Esophagus (tissue), 2 donors: ENCODE measurements around the gene RASGRP4. TPM values are rescaled to one million over a fixed set of nuclear protein-coding genes. Genes with fewer than 3 reads are reported as not detected.
"Not testable (repeated sequence)": the region's sequence is repeated elsewhere in the genome, so short reads cannot be mapped to it uniquely, and the experiment has no call there.

Experiments
- H3K27ac ChIP-seq, 2 donors: one replicate each; pipeline ENCODE4 v1.5.1; 2013; ENCODE audit warnings: low read depth in 2 of 2, mild to moderate bottlenecking in 2 of 2, inconsistent platforms in 1 of 2, low read length in 1 of 2, moderate library complexity in 1 of 2
- H3K27me3 ChIP-seq, 2 donors: one replicate each; pipeline ENCODE4 v1.6.1; 2013; ENCODE audit warnings: low read length in 2 of 2, control low read depth in 1 of 2, mild to moderate bottlenecking in 1 of 2; ENCODE audit not compliant: insufficient read depth in 2 of 2, control insufficient read depth in 1 of 2
- H3K36me3 ChIP-seq, 2 donors: one replicate each; pipeline ENCODE4 v1.6.1; 2013; ENCODE audit warnings: low read length in 1 of 2; ENCODE audit not compliant: control insufficient read depth in 2 of 2, insufficient read depth in 2 of 2
- H3K4me1 ChIP-seq, 2 donors: one replicate each; pipeline ENCODE4 v1.6.1; 2013; ENCODE audit warnings: low read length in 1 of 2; ENCODE audit not compliant: control insufficient read depth in 2 of 2, insufficient read depth in 2 of 2
- H3K4me3 ChIP-seq, 2 donors: one replicate each; pipeline ENCODE4 v1.5.1; 2013; ENCODE audit warnings: low read length in 2 of 2, mild to moderate bottlenecking in 2 of 2, low read depth in 1 of 2, moderate library complexity in 1 of 2
- H3K9me3 ChIP-seq, 2 donors: one replicate each; pipeline ENCODE4 v1.6.1; 2013; ENCODE audit warnings: mild to moderate bottlenecking in 2 of 2, low read depth in 1 of 2, low read length in 1 of 2, moderate library complexity in 1 of 2; ENCODE audit not compliant: control insufficient read depth in 2 of 2, insufficient read depth in 1 of 2
- WGBS, 2 donors: extraction: QIAGEN DNeasy Blood & Tissue Kit; methylation state at CpG; one replicate each; pipeline ENCODE4 v1.1.7; 2013; 5-methylcytosine and 5-hydroxymethylcytosine counted together
- polyA plus RNA-seq, 2 donors: library from polyadenylated mRNA; stranded (reverse); fragments of 200-250 nt; gene quantifications; one replicate each; pipeline ENCODE4 v1.2.3, GENCODE V29; 2013
- donor health status: healthy with polysubstance abuse.
- donor health status: Bipolar disorder and iron deficiency.

RASGRP4 gene
- polyA plus RNA-seq, 2 donors, result 0.24 to 0.35 TPM

DNA sequence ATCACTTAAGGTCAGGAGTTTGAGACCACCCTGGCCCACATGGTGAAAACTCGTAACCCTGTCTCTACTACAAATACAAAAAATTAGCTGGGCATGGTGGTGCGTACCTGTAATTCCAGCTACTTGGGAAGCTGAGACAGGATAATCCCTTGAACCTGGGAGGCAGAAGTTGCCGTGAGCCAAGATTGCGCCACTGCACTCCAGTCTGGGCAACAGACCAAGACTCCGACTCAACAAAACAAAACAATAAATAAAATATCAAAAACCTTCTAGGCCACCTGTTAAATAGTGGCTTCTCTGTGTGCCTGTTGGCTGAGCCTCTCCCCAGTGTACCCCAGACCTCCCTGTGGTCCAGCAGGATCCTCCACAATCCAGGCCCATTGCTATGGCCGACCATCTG lies 54.9 kb downstream of the RASGRP4 start:
- 69 to 75% methylated on average over 6 of the region's 6 CpGs for WGBS, 2 donors
- Histone ChIP-seq H3K27me3 (no peaks in the 10 kb centered on the region), H3K27ac (no peak overlapping the region), H3K4me3 (no peak overlapping the region), H3K36me3 (no peaks in the 10 kb centered on the region), H3K9me3 (no peaks in the 10 kb centered on the region), H3K4me1 (peaks cover 2 to 3% of the 10 kb centered on the region in 2 donors)

DNA sequence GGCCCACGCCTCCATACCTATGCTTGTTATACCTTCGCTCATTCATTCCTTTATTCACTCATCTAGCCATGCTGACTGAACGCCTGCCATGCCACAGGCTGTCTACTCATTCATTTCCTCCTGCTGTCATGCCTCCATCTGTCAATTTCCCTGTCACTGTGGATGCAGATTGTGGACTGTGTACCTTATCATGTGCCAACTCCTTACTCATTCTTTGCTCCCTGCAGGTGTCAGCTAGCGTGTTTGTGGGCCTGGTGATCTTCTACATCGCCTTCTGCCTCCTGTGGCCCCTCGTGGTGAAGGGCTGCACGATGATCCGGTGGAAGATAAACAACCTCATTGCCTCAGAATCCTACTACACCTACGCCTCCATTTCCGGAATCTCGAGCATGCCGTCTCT lies 55.7 kb downstream of the RASGRP4 start:
- no peak overlapping the region for H3K27ac ChIP-seq
- no peaks in the 10 kb centered on the region for H3K36me3 ChIP-seq
- no peaks in the 10 kb centered on the region for H3K9me3 ChIP-seq
- no peaks in the 10 kb centered on the region for H3K4me1 ChIP-seq
- H3K4me3 ChIP-seq, result no peak overlapping the region
- WGBS, 2 donors, result 65 to 72% methylated on average over 12 of the region's 12 CpGs
- H3K27me3 ChIP-seq, result no peaks in the 10 kb centered on the region

DNA sequence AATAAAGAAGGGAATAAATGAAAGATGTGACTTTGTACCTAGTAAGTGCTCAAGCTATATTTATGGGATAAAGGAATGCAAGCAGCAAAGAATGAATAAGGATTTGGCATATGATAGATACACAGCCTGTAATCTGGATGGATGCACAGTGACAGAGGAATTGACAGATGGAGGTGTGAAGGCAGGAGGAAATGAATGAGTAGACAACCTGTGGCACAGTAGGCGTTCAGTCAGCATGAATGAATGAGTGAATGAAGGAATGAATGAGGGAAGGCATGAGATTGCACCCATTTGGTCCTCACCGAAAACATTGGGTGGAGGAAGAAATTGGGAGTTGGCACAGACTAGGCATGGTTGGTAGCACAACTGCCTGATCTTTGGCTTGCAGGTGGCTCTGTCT lies 56.4 kb downstream of the RASGRP4 start:
- 82 to 83% methylated on average over 2 of the region's 2 CpGs for WGBS, 2 donors
- Histone ChIP-seq H3K9me3 (no peaks in the 10 kb centered on the region), H3K27ac (no peak overlapping the region), H3K4me3 (no peak overlapping the region), H3K27me3 (no peaks in the 10 kb centered on the region), H3K4me1 (no peaks in the 10 kb centered on the region), H3K36me3 (no peaks in the 10 kb centered on the region)

DNA sequence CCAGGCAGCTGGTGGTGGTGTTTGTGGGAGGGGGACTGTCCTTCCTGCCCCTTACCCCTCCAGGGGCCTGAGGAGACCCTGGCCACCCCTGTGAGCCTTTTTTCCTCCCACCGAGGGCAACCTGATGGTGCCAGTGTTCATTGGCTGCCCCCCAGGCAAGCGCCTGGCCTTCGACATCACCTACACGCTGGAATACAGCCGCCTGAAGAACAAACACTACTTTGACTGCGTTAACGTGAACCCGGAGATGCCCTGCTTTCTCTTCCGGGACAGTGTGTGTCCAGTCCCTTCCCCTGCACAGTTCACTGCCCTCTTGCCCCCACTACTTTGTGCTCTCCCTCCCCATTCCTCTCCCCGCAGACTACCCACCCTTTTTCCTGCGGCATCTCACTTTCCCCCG lies 59.0 kb downstream of the RASGRP4 start:
- Histone ChIP-seq H3K27me3 (no peaks in the 10 kb centered on the region), H3K27ac (no peak overlapping the region), H3K4me1 (no peaks in the 10 kb centered on the region), H3K4me3 (no peak overlapping the region), H3K36me3 (no peaks in the 10 kb centered on the region), H3K9me3 (no peaks in the 10 kb centered on the region)
- 65 to 71% methylated on average over 12 of the region's 12 CpGs for WGBS, 2 donors

DNA sequence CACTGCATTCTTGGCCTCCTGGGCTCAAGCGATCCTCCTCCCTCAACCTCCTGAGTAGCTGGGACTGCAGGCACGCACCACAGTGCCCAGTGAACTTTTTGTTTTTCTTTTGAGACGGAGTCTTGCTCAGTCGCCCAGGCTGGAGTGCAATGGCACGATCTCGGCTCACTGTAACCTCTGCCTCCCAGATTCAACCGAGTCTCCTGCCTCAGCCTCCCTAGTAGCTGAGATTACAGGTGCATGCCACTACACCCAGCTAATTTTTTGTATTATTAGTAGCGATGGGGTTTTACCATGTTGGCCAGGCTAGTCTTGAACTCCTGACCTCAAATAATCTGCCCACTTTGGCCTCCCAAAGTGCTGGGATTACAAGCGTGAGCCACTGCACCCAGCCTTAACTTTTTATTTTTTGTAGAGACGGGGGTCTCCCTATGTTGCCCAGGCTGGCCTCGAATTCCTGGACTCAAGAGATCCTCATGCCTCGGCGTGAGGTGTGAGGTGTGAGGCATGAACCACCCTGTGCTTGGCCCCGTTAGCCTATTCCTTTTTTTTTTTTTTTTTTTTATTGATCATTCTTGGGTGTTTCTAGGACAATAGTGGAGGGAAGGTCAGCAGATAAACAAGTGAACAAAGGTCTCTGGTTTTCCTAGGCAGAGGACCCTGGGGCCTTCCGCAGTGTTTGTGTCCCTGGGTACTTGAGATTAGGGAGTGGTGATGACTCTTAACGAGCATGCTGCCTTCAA lies 62.9 kb downstream of the RASGRP4 start:
- not testable (repeated sequence) for H3K27ac ChIP-seq

DNA sequence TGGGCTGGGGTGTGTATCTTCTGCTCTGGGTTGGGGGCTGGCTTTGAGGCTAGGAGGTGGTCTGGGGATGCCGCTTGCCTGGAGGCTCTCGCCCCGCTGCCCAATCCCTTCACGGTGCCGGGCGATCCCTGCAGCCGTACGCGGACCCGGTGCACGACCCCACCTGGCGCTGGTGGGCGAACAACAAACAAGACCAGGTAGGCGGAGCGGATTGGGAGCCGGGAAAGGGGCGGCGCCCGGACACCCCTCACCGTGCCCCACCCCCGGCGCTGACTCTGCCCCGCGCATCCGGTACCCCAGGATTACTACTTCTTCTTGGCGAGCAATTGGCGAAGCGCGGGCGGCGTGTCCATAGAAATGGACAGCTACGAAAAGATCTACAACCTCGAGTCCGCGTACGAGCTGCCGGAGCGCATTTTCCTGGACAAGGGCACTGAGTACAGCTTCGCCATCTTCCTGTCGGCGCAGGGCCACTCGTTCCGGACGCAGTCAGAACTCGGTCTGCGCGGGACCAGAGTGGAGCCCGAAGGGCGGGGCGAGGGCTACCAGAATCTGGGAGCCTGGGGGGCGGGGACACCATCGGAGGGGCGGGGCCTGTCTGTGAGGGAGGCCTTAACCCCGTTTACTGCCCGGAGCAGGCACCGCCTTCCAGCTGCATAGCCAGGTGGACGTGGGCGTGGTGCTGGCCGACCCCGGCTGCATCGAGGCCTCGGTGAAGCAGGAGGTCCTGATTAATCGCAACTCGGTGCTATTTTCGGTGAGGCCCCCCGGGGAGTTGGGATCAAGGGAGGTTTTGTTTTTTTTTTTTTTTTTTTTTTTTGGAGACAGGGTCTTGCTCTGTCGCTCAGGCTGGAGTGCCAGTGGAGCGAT lies 63.7 kb downstream of the RASGRP4 start:
- H3K4me3 ChIP-seq, result peak overlapping the region; percentile 54 to 57
- H3K27ac ChIP-seq, result peak overlapping the region; percentile 46 to 72
- H3K4me1 ChIP-seq, result peaks cover 3 to 4% of the 10 kb centered on the region in 2 donors
- no peaks in the 10 kb centered on the region for H3K9me3 ChIP-seq
- no peaks in the 10 kb centered on the region for H3K27me3 ChIP-seq
- WGBS, 2 donors, result 1 to 2% methylated on average over 65 to 68 of the region's 68 CpGs
- no peaks in the 10 kb centered on the region for H3K36me3 ChIP-seq

More for the DNA sequence above, 62.9 kb downstream of the RASGRP4 start:
- H3K4me3 ChIP-seq, H3K27me3 ChIP-seq, H3K4me1 ChIP-seq, H3K9me3 ChIP-seq, H3K36me3 ChIP-seq: not testable (repeated sequence)
- WGBS, 2 donors, result 73 to 83% methylated on average over 14 to 15 of the region's 16 CpGs

DNA sequence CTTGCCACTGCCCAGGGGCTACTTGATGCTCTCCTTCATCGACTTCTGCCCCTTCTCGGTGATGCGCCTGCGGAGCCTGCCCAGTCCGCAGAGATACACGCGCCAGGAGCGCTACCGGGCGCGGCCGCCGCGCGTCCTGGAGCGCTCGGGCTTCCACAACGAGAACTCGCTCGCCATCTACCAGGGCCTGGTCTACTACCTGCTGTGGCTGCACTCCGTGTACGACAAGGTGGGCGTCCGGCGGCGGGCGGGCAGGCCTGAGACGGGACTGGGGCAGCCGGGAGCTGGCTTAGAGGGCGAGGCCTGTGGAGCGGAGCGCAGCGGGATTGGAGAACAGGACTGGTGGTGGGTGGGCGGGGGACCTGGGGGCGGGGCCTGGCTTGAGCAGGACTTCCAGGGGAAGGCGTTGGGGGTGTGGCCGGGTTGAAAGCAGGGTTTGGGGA lies 64.4 kb downstream of the RASGRP4 start:
- H3K27ac ChIP-seq, result peak overlapping the region in 1 of 2 donors; percentile 59
- H3K27me3 ChIP-seq, result no peaks in the 10 kb centered on the region
- WGBS, 2 donors, result 0 to 1% methylated on average over 37 of the region's 37 CpGs

DNA sequence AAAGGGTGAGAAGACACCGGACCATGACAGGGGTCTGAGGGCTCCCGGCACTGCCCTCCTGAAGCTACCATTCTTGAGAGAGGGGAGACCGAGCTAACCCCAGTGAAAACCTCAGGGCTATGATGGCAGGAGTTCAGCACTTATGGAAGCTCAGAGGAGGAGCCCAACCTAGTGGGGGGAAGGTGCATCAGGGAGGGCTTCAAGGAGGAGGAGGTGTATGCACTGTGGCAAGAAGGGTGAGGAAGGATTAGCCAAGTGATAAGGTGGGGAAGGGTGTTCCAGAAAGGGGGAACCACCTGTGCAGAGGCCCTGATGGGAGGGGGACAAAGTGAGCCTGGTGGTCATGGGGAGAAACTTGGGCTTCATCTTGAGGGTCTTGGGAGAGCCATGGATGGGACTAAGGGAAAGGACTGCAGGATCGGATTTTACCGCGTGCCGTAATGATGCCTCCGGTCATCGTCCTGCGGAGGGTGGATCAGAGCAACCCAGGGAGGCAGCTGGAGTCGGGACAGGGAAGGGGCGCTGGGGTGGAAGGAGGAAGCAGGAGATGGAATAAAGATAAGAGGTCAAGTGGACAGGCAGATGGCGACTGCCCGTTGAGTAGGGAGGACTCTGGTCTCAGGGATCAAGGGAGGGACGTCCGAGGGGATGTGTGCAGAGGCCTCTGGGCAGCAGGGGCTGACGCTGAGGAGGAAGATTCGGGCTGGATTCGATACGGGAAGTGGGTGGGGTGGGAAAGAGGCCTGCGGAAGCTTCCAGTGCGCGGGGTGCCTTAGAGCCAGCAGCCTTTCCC lies 65.0 kb downstream of the RASGRP4 start:
- H3K4me1 ChIP-seq, result peaks cover 3 to 4% of the 10 kb centered on the region in 2 donors
- 21 to 25% methylated on average over 21 to 23 of the region's 23 CpGs for WGBS, 2 donors
- H3K9me3 ChIP-seq, result no peaks in the 10 kb centered on the region
- H3K27ac ChIP-seq, result no peak overlapping the region
- peak overlapping the region; percentile 54 to 57 for H3K4me3 ChIP-seq
- H3K36me3 ChIP-seq, result no peaks in the 10 kb centered on the region
- H3K27me3 ChIP-seq, result no peaks in the 10 kb centered on the region

More for the DNA sequence above, 64.4 kb downstream of the RASGRP4 start:
- H3K4me1 ChIP-seq, result peaks cover 3 to 4% of the 10 kb centered on the region in 2 donors
- H3K9me3 ChIP-seq, result no peaks in the 10 kb centered on the region
- H3K36me3 ChIP-seq, result no peaks in the 10 kb centered on the region
- peak overlapping the region; percentile 54 to 57 for H3K4me3 ChIP-seq

DNA sequence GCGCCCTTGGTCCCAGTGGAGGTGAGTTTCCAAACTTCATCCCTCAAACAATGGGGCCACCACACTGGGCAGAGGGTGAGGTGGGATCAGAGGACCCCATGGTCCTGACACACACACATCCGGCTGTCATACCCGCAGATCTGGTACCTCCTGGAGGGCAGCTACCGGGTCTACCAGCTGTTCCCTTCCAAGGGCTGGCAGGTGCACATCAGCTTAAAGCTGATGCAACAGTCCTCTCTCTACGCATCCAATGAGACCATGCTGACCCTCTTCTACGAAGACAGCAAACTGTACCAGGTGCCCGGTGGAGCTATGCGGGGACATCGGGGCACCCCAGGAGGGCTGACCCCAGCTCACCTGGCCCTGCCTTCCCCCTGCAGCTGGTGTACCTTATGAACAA lies 65.7 kb downstream of the RASGRP4 start:
- Histone ChIP-seq H3K27me3 (no peaks in the 10 kb centered on the region), H3K36me3 (no peaks in the 10 kb centered on the region)
- WGBS, 2 donors, result 79% methylated on average over 9 of the region's 9 CpGs

More for the DNA sequence above, 65.7 kb downstream of the RASGRP4 start:
- H3K4me3 ChIP-seq, result no peak overlapping the region
- no peaks in the 10 kb centered on the region for H3K9me3 ChIP-seq
- H3K27ac ChIP-seq, result no peak overlapping the region
- H3K4me1 ChIP-seq, result peaks cover 3 to 4% of the 10 kb centered on the region in 2 donors
